ENCODE measurements around the gene ARID1A. TPM values are rescaled to one million over a fixed set of nuclear protein-coding genes. Genes with fewer than 3 reads are reported as not detected.
A peak's percentile ranks its signal among the peaks of the same experiment; 100 is the strongest.

ARID1A gene
- total and polyA plus RNA-seq, 2 of the 4 experiments (the other 2 are of a cell fraction) = 14.0 to 40.7 TPM

- dilution Hi-C loops (cut with HindIII; ENCODE audit: low sequenced_read_pairs, unreplicated experiment) = no loop called here
- Histone ChIP-seq H3K27ac (ENCODE audit: insufficient read depth, low read length) (peak overlapping the region; percentile 96), H2BK5ac (ENCODE audit: low read depth, low read length, poor library complexity, severe bottlenecking) (peak overlapping the region; percentile 99), H3K23ac (ENCODE audit: low read depth, low read length) (peak overlapping the region; percentile 69; the same call in 1 of the 2 replicates), H3K4me1 (ENCODE audit: control insufficient read depth, insufficient read depth, low read length) (peaks cover 37% of the 10 kb centered on the region), H2BK120ac (ENCODE audit: low read depth, low read length) (peak overlapping the region; percentile 80), H2BK20ac (ENCODE audit: low read depth, low read length) (peak overlapping the region; percentile 24; the same call in 1 of the 2 replicates), H3K9me3 (ENCODE audit: control insufficient read depth, insufficient read depth, low read length) (no peaks in the 10 kb centered on the region), H2AFZ (replicated peaks; ENCODE audit: low read length, poor library complexity) (peak overlapping the region; percentile 58), H4K8ac (ENCODE audit: low read depth in 2 of 2, low read length in 2 of 2) (peak overlapping the region in 1 of 2 experiments; percentile 42; a peak in 2 of 4 replicates), H3K4me3 (ENCODE audit: insufficient read depth, low read depth, low read length) (no peak overlapping the region), H2BK15ac (ENCODE audit: low read depth, low read length) (0 out of 3 replicates have a peak overlapping the region, but pooled peaks have one; percentile 2), H3K9me1 (ENCODE audit: insufficient read depth, low read length) (peaks cover 43% of the 10 kb centered on the region), H3K4ac (ENCODE audit: low read depth, low read length) (peak overlapping the region; percentile 97), H3K56ac (ENCODE audit: extremely low read depth, insufficient read depth, low read length) (no peak overlapping the region; the same call in 1 of the 2 replicates), H3K18ac (ENCODE audit: low read depth, low read length) (peak overlapping the region; percentile 8; the same call in 1 of the 2 replicates), H3K14ac (replicated peaks; ENCODE audit: low read depth, low read length) (peak overlapping the region; percentile 34), H3K79me1 (ENCODE audit: low read depth in 1 of 2, low read length in 2 of 2) (peaks cover 48 to 73% of the 10 kb centered on the region in 2 experiments), H3K36me3 (ENCODE audit: control insufficient read depth, insufficient read depth, low read length) (peaks cover 67% of the 10 kb centered on the region), H2AK9ac (replicated peaks; ENCODE audit: low read depth, low read length, poor library complexity) (peak overlapping the region; percentile 91), H2AK5ac (ENCODE audit: low read depth, low read length) (peak overlapping the region; percentile 60), H4K20me1 (ENCODE audit: insufficient read depth, low read length) (peaks cover 30% of the 10 kb centered on the region), H3K4me2 (ENCODE audit: low read depth, low read length) (no peak overlapping the region), H3K9ac (ENCODE audit: low read depth, low read length) (no peak overlapping the region), H4K5ac (ENCODE audit: low read depth, low read length) (peak overlapping the region; percentile 7; the same call in 1 of the 2 replicates), H4K91ac (ENCODE audit: insufficient read depth, low read depth, low read length) (peak overlapping the region; percentile 61), H3K27me3 (ENCODE audit: control insufficient read depth, insufficient read depth, low read length) (no peaks in the 10 kb centered on the region)
- ChIA-PET CTCF (interaction anchor here (1.1 kb wide), 1 partner anchor 79 kb away, joined by 3 read pairs; no protein-coding TSS in a partner anchor), POLR2A (ENCODE audit: unreplicated experiment) (interaction anchor here (1.0 kb wide), 1 partner anchor 73 kb away, joined by 3 read pairs; no protein-coding TSS in a partner anchor)
- intact Hi-C loops (cut with micrococcal nuclease) = no loop called here
- WGBS, 2 experiments (ENCODE audit: extremely low coverage in 2 of 2, insufficient read length in 1 of 2) = no CpG with 5 or more reads among the region's 3 CpGs
- DNase-seq (no peak), ATAC-seq (ENCODE audit: low read depth) (no peak)
- TF ChIP-seq NFE2L2 (IDR thresholded peaks at IDR 0.05; ENCODE audit: low read depth, low read length) (no peak), POLR2A (IDR thresholded peaks at IDR 0.05; ENCODE audit: low read depth, low read length) (no peak), USF2 (IDR thresholded peaks at IDR 0.05; ENCODE audit: low read depth, low read length) (no peak), RFX5 (IDR thresholded peaks at IDR 0.05; ENCODE audit: low read depth, low read length) (no peak), FOS (IDR thresholded peaks at IDR 0.05; ENCODE audit: low read depth, low read length) (no peak), ELK1 (IDR thresholded peaks at IDR 0.05; ENCODE audit: borderline replicate concordance, low read depth, low read length) (no peak), CTCF (conservative IDR thresholded peaks at IDR 0.05; ENCODE audit: low read depth, low read length) (no peak), RAD21 (IDR thresholded peaks at IDR 0.05; ENCODE audit: low read length) (no peak), CEBPB (IDR thresholded peaks at IDR 0.05; ENCODE audit: low read depth, low read length) (no peak), BHLHE40 (IDR thresholded peaks at IDR 0.05; ENCODE audit: low read depth, low read length) (no peak), CHD1 (IDR thresholded peaks at IDR 0.05; ENCODE audit: low read depth, low read length) (no peak), SMC3 (IDR thresholded peaks at IDR 0.05; ENCODE audit: low read depth, low read length) (no peak), MAFK (IDR thresholded peaks at IDR 0.05; ENCODE audit: low read depth, low read length) (no peak)
- in situ Hi-C loops (cut with MboI; ENCODE audit: low sequenced_read_pairs) = no loop called here
- no TSS peak for BruUV-seq (replicated peaks)
Measured at GRCh38 chr1:26771285-26771642, 75.4 kb downstream of the ARID1A start.
